HG02571 (cell line): ENCODE data around the gene SCN1B.
"Not testable (repeated sequence)": the region's sequence is repeated elsewhere in the genome, so short reads cannot be mapped to it uniquely, and the experiment has no call there.

Experiments
- ATAC-seq: cut with Tn5 transposase; IDR thresholded peaks from one replicate; pipeline ENCODE4 v1.9.1; 2021; ENCODE audit warnings: mild to moderate bottlenecking, moderate library complexity; ENCODE audit not compliant: unreplicated experiment

Gene SCN1B

DNA sequence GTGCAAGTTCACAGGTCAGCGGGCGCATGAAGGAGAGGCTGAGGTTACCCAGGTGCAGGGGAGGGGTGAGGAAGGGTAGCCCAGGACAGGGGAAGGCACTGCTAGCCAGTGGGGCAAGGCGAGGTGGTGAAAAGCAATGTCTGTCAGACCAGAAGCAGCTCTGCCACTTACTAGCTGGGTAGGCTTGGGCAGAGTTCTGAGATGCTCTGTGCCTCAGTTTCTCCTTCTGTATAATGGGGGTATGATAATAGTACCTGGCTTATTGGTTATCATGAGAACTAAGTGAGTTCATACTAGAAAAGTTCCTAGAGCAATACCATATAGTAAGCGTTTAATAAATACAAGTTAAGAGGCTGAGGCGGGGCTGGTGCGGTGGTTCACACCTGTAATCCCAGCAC lies 14.3 kb upstream of the SCN1B start:
- no peak for ATAC-seq

- ATAC-seq: no peak
Measured at GRCh38 chr19:35017507-35017906, 12.8 kb upstream of the SCN1B start.

GRCh38 chr19:35018379-35018778 lies 11.9 kb upstream of the SCN1B start:
- no peak for ATAC-seq

DNA sequence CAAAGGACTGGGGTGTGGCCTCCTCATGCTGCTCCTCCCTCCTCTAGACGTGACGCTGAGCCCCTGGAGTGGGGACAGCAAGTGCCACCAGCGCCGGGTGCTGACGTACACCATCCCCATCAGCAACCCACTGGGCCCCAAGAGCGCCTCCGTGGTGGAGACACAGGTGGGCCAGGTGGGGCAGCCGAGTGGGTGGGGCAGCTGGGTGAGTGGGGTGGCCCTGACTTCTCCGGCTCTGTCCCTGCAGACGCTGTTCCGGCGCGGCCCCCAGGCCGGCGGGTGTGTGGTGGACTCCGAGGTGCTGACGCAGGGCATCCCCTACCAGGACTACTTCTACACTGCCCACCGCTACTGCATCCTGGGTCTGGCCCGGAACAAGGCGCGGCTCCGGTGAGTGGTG lies 11.1 kb upstream of the SCN1B start:
- no peak for ATAC-seq

DNA sequence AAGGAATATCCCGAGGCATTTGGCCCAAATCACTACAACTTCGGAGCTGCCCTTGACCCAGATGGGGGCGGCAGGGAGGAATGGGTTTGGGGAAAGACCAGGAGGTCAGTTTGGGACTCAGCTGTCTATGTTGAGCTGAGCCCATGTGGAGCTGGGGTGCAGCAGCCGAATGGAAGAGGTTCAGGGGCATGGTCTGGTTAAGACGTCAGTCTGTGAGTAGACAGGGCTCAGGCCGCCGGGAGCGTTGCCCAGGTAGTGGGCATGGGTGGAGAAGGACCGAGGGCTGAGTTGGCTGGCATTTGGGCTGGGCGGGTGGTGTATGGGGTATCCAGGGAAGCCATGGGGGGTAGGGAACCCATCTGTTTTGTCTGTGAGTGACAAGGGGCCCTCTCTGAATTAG lies 9.3 kb upstream of the SCN1B start:
- ATAC-seq: no peak

GRCh38 chr19:35021596-35021995 lies 8.7 kb upstream of the SCN1B start:
- no peak for ATAC-seq

GRCh38 chr19:35022460-35022859 lies 7.8 kb upstream of the SCN1B start:
- no peak for ATAC-seq

GRCh38 chr19:35023428-35023827 lies 6.8 kb upstream of the SCN1B start:
- no peak for ATAC-seq

- no peak for ATAC-seq
Measured at GRCh38 chr19:35024095-35024494, 6.2 kb upstream of the SCN1B start.

DNA sequence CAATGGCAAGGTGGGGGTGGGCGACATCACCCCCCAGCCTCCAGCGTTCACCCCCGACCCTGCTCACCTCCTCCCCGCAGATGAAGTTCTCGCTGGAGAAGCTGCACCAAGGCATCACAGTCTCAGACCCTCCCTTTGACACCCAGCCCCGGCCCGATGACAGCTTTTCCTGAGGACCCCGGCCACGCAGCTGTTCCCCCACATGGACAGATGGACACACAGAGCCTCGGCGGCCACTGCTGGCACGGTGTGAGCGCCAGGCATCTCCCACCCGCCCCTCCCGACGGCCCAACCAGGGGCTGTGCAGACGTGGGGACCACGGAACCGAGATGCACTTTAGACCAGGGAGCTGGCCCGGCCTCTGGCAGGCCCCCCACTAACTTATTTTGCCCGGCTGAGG lies 4.3 kb upstream of the SCN1B start:
- ATAC-seq: no peak

- no peak for ATAC-seq
Measured at GRCh38 chr19:35026418-35026817, 3.9 kb upstream of the SCN1B start.

- ATAC-seq: no peak
Measured at GRCh38 chr19:35027009-35027408, 3.3 kb upstream of the SCN1B start.

- ATAC-seq: no peak
Measured at GRCh38 chr19:35027851-35028599, 2.2 kb upstream of the SCN1B start.

DNA sequence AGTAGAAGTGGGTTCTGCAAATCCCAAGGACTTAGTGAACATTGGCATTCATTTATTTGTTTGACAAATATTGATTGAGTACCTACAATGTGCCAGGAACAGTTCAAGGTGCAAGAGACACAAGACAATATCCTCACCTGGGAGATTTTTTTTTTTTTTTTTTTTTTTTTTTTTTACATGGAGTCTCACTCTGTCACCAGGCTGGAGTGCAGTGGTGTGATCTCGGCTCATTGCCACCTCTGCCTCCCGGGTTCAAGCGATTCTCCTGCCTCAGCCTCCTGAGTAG lies 1.7 kb upstream of the SCN1B start:
- ATAC-seq: not testable (repeated sequence)

DNA sequence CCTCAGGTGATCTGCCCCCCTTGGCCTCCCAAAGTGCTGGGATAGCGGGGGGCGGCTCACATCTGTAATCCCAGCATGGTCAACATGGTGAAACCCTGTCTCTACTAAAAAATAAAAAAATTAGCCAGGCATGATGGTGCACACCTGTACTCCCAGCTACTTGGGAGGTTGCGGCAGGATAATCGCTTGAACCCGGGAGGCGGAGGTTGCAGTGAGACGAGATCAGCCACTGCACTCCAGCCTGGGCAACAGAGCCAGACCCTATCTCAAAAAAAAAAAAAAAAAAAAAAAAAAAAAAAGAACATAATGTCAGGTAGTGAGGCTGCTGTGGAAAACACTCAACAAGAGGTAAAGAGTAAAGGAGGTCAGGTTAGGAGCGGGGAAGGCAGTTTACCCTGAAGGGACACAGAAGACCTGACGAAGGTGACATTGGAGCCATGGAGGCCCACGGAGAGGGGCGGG lies 964 bp upstream of the SCN1B start:
- ATAC-seq: not testable (repeated sequence)

GRCh38 chr19:35029737-35030256 lies 473 bp upstream of the SCN1B start:
- no peak for ATAC-seq

DNA sequence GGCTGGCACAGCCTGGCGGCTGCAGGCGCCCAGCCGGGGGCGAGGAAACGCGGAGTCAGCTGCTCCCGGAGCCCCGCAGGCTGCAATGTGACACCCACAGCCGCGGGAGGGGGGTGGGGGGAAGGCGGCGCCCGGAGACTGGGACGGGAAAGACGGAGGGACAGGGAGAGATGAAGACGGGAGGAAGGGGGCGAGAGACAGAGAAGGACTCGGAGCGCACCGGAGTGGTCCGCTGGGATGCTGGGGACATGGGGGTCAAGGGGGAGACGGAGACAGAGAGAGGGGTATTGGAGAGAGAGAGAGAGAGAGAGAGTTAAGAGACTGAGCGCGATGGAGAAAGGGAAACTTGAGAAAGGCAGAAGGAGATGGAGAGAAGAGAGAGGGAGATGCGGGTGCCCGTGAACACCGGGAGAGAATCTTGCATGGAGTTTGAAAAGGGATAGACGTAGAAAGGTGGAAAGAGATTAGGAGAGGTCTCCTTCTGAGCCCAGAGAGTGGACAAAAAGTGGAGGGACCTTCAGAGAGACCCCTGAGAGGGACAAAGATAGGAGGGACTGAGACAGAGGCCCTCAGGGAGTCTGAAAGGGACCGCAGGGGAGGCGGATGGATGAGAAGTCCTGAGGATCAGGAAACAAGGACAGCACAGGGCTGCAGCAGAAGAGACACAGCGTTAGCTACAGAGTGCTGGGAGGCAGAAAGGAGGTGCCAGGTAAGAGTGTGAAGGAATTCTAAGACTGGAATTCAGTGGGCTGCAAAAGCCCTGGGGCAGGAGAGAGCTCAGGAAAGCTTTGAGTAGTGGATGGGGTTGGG lies 1.0 kb downstream of the SCN1B start:
- ATAC-seq: no peak

- no peak for ATAC-seq
Measured at GRCh38 chr19:35032356-35032865, 2.1 kb downstream of the SCN1B start.

DNA sequence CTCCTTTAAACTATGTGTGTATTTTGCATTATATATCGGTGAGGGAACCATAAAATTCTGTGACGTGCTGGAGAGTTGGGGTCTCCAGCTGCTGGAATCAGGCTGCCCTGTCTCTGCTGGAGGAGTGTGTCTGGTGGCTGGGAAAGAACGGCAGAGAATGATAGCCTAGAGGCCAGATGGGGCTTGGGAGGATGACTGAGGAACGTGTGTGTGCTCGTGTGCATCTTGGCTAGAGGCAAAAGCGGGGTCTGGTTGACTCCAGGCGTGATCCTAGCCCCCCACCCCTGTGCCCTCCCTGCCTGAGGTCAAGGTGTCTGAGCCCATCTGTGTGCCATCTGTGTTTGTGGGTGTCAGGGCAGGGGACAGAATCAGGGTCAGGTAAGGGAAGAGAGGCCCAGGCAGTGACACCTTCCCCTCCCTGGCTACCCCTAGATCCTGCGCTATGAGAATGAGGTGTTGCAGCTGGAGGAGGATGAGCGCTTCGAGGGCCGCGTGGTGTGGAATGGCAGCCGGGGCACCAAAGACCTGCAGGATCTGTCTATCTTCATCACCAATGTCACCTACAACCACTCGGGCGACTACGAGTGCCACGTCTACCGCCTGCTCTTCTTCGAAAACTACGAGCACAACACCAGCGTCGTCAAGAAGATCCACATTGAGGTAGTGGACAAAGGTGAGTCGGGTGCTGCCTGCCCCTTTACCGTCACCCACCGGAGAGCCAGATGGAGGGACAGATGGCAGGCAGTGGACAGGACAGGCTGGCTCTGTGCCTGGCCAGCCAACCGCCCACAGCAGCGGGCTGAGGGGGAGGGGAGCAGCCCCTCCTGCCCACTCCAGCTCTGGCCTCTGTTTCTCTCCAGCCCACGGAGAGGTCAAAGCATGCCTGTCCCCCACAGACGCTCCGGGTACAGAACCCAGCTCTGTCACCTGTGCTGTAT lies 3.1 kb downstream of the SCN1B start:
- no peak for ATAC-seq

DNA sequence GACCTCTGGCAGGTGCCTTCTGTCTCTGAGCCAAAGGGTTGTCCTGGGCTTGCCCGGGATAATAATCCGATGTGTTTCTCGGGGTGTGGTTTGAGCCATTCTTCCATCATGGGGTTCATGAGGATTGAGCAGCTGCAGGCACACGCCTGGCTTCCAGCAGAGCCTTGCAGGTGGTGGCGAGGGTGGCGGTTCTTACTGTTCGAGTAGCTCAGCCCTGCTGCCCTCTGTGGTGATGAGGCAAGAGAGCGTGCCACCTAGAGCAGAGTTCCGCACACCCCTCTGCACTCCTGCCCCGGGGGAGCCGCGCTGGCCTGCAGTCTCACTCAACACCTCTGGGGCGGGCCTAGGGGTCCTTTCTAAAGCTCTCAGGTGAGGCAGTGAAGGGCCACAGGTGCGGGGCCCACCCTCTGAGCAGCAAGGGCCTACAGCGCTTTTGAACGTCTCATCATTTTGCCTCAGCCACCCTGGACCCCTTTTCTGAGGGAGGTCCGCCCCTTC lies 3.8 kb downstream of the SCN1B start:
- no peak for ATAC-seq
